Putamen (tissue), 1 donor: Measurements from ENCODE around the gene CFAP20.

Experiments
- DNase-seq: peaks from one replicate; pipeline ENCODE4 v3.0.0-alpha.2; 2016; ENCODE audit warnings: low spot score

The CFAP20 gene

GRCh38 chr16:58124601-58124915 lies 4.6 kb downstream of the CFAP20 start:
- no peak for DNase-seq

DNA sequence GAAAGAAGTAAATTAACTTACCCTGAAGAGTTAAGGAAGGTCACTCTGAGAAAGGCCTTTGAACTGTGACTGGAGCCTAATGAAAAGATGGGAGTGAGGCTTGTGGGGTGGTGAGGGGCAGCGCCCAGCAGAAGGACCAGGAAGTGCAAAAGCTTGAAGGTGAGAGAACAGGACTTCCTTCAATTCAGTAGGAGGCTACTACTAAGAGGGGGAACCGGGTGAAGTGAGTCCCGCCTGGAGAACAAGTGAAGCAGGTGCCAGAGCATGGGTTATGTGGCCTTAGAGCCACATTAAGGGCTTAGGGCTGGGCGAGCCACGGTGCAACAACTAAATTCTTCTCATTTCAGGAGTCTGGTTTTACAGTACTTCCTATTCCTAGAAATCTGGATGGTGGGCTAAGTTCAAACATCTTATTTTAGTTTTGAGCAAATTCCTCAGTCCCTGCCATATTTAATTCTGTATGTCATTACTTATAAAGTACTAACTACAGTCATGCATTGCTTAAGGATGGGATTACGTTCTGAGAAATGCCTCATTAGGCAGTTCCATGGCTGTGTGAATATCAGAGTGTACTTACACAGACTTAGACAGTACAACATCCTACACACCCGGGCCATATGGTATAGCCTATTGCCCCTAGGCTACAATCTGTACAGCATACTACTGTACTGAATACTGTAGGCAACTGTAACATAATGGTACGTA lies 5.1 kb downstream of the CFAP20 start:
- no peak for DNase-seq

- DNase-seq = no peak
These were observed 8.0 kb downstream of the CFAP20 start for GRCh38 chr16:58121132-58121531.

- no peak for DNase-seq
These were observed 8.9 kb downstream of the CFAP20 start for GRCh38 chr16:58120234-58120633.

DNA sequence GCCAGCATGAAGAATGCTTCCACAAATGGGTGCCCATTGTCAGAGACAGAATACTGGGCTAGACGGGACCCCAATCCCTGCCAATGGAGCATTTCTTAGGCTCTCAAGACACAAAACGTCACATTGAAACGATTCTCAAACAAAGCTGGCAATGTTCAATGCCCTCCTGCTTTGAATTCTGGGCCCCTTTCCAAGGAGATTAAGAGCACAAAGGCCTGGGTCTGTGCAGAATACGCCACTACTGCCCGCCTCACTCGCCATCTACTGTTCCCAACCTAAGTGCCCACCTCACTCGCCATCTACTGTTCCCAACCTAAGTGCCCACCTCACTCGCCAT lies 9.7 kb downstream of the CFAP20 start:
- no peak for DNase-seq

DNA sequence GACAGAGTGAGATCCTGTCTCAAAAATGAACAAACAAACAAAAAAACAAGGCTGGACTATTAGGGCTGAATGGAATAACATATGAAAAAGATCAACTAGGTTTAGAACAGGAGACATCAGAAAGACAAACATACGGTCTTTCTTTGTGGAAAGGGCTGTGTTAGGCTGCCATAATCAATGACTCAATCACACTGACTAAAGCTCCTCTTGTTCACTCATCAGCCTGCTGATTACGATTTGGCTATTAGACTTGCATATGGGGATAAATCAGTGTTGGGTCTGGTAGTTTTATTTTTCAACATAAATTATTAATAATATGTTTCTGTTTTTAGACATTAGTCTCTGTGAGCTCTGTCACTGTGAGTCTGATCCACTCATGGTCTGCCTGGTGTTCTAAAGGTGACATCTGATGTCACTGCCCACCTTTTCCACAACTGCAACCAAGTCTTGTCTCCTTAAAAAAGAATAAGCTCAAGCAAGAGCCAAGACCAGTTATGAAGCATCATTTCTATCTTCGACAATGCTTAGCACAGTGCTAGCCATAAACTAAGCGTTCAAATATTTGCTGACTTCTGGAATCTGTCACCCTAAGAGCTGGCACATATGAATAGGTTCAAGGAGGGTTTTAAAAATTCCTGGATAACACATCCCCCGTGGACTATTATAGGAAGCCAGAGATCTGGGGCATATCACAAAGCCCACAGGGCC lies 10.2 kb downstream of the CFAP20 start:
- no peak for DNase-seq

GRCh38 chr16:58116529-58116928 lies 12.7 kb downstream of the CFAP20 start:
- DNase-seq = no peak

- no peak for DNase-seq
These were observed 13.1 kb downstream of the CFAP20 start for GRCh38 chr16:58116081-58116480.

- DNase-seq = no peak
These were observed 14.1 kb downstream of the CFAP20 start for GRCh38 chr16:58114827-58115825.

DNA sequence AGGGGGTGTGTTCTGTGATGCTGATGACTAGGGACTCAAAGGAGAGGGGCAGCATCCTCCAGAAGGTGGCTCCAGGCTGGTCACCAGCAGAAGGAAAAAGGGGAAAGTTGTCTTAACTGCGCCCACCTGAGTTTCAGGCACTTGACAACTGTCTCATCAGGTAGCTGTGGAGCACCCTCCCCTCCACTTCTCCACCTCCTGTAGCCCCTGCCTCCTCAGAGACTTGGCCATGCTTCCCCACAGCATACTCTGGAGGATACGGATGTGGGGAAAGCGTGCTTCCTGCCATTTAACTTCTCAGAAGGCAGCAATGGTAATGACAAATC lies 17.9 kb downstream of the CFAP20 start:
- DNase-seq = no peak

GRCh38 chr16:58110571-58111301 lies 18.4 kb downstream of the CFAP20 start:
- DNase-seq = no peak

DNA sequence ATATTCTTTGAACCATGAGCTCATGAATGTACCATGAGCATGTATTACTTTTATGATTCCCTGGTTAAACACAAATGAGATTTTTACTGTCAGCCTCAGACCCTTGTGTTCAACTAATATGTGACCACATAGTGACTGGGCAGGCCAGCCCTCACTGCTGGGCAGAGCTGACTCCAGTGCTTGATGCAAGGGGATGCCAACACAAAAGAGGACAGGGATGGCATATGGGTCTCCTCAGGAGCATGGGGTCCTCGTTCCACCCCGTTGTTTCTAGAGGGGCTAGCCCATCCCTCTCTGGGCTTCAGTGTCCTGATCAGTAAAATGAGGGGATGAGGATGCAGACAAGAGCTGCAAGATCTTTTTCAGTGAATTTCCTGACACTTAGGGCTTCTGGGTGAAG lies 19.3 kb downstream of the CFAP20 start:
- no peak for DNase-seq

- DNase-seq = no peak
These were observed 19.9 kb downstream of the CFAP20 start for GRCh38 chr16:58109330-58109729.

DNA sequence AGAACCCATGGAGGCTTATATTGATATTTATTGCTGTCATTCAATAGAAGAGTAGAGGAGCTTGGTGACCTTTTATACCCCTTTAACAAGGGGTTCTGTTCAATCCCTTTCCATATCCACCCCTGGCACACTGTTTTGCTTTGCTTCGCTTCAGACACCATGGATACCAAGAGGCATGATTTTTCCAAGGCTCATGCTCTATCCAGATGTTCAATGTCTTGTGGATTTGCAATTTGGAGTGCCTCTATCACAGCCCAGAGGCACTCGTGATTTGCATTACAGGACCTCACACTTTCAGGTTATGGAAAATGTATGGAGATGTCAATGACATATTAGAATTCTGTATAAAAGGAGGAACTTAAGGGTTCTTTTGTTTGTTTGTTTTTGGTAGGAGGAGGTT lies 21.5 kb downstream of the CFAP20 start:
- no peak for DNase-seq

DNA sequence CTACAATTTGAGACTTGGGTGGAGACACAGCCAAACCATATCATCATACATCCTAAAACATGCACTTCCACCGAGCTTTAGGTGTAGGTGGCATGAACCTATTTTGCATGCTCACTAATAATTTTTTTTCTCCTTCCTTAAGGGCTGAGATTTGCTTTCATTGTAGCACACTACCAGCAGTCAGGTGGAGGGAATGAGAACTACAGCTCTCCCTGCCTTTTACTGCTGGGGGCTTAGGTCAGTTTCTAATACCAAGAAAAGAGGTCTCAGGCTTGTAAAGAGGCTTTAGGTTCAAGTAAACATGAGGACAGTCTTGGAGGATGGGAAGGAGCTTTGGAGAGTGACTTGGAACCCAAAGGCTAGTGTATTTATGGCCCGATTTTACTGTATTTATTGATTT lies 22.0 kb downstream of the CFAP20 start:
- no peak for DNase-seq

GRCh38 chr16:58105631-58106030 lies 23.6 kb downstream of the CFAP20 start:
- DNase-seq = no peak

- no peak for DNase-seq
These were observed 26.4 kb downstream of the CFAP20 start for GRCh38 chr16:58102665-58103392.

DNA sequence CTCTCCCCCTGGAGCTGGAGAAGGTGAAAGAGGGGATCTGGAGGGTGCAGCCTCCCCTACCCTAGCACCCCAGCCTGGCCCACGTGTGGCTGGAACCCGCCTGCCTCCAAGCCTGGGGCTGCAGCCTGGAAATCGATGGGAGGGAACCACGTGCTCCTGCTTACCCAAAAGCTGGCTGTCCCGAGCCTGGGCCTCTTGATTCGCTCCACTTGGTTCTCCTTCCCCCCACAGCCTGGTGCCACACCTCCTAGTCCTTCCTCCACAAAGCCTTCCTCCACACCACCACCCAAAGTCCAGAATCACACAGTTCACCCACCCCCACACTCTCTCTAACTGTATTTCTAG lies 29.3 kb downstream of the CFAP20 start:
- no peak for DNase-seq

DNA sequence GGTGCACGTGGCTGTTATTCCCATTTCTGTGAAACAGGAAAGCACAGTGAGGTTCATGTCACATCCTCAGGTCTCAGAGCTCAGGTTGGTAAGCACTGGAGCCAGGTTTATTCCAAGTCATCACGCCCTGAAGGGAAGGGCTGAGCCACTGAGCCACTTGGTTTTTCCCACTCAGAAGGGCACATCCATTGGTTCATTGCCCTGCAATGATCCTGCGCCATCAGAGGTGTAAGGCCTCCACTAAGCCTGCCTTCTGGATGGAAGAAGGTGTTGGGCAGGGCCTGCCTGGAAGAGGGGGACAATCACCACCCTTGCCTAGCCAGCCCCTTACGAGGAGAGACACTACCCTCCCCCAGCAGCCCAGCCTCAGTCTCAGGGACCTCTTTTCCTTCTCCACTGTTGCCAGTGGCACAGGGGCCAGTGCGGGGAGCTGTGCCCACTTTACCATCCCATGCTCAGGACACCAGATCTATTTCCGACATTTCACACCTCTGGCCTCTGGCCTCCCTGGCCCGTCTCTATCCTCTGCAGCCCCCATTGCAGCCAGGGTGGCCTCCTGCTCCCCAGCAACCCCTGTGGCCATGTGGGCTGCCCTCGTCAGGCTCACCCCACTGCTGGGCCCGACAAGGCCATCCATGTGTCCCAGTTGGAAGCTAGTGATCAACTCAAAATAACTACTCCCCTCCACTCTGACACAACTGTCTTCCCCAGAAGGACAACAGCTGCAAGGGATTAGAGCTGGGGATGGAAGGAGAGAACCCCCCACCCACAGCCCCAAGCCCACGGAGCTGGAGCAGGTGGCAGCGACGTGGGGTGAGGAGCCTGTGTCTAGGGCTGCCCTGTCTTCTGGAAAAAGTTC lies 29.9 kb downstream of the CFAP20 start:
- no peak for DNase-seq

GRCh38 chr16:58098207-58099096 lies 30.7 kb downstream of the CFAP20 start:
- DNase-seq = no peak
